ENCODE measurements around the gene CHRNG. TPM values are rescaled to one million over a fixed set of nuclear protein-coding genes. Genes with fewer than 3 reads are reported as not detected.

The CHRNG gene
- total and polyA plus RNA-seq, 2 experiments from 2014 or later = not detected

DNA sequence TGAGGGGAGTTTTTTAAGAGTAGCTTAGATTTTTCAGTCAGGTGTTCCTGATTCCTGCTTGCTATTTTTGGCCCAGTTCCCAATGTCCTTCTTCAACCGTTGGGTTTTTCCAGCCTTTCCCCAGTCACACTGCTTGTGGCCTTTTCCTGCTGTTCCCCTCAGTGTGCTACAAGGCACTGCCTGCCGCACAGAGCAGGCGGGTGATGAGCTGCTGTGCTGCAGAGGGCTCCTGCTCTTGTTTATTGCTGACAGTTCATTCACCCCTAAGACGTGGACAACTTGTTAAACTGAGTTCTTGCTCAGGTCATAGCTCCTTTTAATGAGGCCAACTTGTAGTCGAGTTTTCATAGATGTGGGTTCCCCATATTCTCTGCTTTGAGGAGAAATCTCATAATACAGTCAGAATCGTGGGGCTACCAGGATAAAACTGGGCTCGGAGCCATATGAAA lies 31.6 kb downstream of the CHRNG start:
- Mint-ChIP-seq H3K27me3 (ENCODE audit: insufficient read depth, low read depth, poor library complexity) (peaks cover 3% of the 10 kb centered on the region), H3K4me1 (0 out of 3 replicates have a peak, but pooled peaks cover 3% of the 10 kb centered on the region), H3K27ac (no peak overlapping the region), H3K4me3 (no peak overlapping the region), H3K9me3 (no peaks in the 10 kb centered on the region), H3K36me3 (ENCODE audit: low read depth) (peaks cover 65% of the 10 kb centered on the region)
- TF ChIP-seq REST (IDR thresholded peaks at IDR 0.05; ENCODE audit: unreplicated experiment) (no peak), ZNF462 (CRISPR knock-in tag; IDR thresholded peaks at IDR 0.05) (no peak), ZNF331 (CRISPR knock-in tag; IDR thresholded peaks at IDR 0.05; ENCODE audit: low read depth) (no peak), CREB1 (CRISPR knock-in tag; IDR thresholded peaks at IDR 0.05; ENCODE audit: low read depth) (no peak), ZNF114 (CRISPR knock-in tag; IDR thresholded peaks at IDR 0.05) (no peak), EZH2 (IDR thresholded peaks at IDR 0.05; ENCODE audit: low read depth, unreplicated experiment) (no peak), JUNB (IDR thresholded peaks at IDR 0.05; ENCODE audit: unreplicated experiment) (no peak), NANOG (IDR thresholded peaks at IDR 0.05; ENCODE audit: borderline replicate concordance) (no peak), POLR2AphosphoS5 (IDR thresholded peaks at IDR 0.05; ENCODE audit: low read depth) (no peak), STAT1 (IDR thresholded peaks at IDR 0.05; ENCODE audit: unreplicated experiment) (no peak), ETS1 (IDR thresholded peaks at IDR 0.05) (no peak), EZH2phosphoT487 (IDR thresholded peaks at IDR 0.05; ENCODE audit: unreplicated experiment) (no peak)
- no peaks in the 10 kb centered on the region for H3K79me2 ChIP-seq (replicated peaks; ENCODE audit: insufficient read depth)
- DNase-seq (ENCODE audit: low spot score) (no peak), ATAC-seq (no peak)
- no peaks in the 10 kb centered on the region for H3K27me3 ChIP-seq (ENCODE audit: insufficient read depth)
- no peaks in the 10 kb centered on the region for H3K4me1 ChIP-seq (ENCODE audit: insufficient read depth)
- no peak overlapping the region for H2AFZ ChIP-seq
- H3F3A ChIP-seq (replicated peaks; ENCODE audit: low read depth) = no peaks in the 10 kb centered on the region
- H3K27ac ChIP-seq (ENCODE audit: low read depth) = no peak overlapping the region
- peaks cover 6% of the 10 kb centered on the region; the same call in 1 of the 2 replicates for H4K20me1 ChIP-seq (replicated peaks; ENCODE audit: insufficient read depth)
- H3K9me2 ChIP-seq (ENCODE audit: insufficient read depth) = no peaks in the 10 kb centered on the region
- no peak overlapping the region for H3K4me2 ChIP-seq
- peaks cover 30% of the 10 kb centered on the region for H3K36me3 ChIP-seq (ENCODE audit: insufficient read depth)
- no peak overlapping the region for H3K4me3 ChIP-seq
